ENCODE data around the gene ZBTB20. TPM values are rescaled to one million over a fixed set of nuclear protein-coding genes. Genes with fewer than 3 reads are reported as not detected.

The ZBTB20 gene
- polyA plus RNA-seq, 1 of the 3 experiments (the other 2 are of a cell fraction): 0.43 TPM

GRCh38 chr3:114686621-114687020 is 460.5 kb downstream of the ZBTB20 start:
- Histone ChIP-seq H3K4me1 (ENCODE audit: control insufficient read depth in 1 of 2, insufficient read depth in 2 of 2, low read depth in 1 of 2, low read length in 1 of 2) (no peaks in the 10 kb centered on the region), H3K9me3 (no peaks in the 10 kb centered on the region), H2AFZ (ENCODE audit: low read depth) (no peak overlapping the region), H3K9ac (no peak overlapping the region), H3K27ac (ENCODE audit: low read depth in 2 of 2, low read length in 1 of 2) (no peak overlapping the region), H3K4me2 (no peak overlapping the region), H3K27me3 (ENCODE audit: insufficient read depth) (no peaks in the 10 kb centered on the region), H3F3A (replicated peaks; ENCODE audit: insufficient read depth) (no peaks in the 10 kb centered on the region), H3K4me3 (ENCODE audit: low read depth in 2 of 2, low read length in 1 of 2) (no peak overlapping the region), H4K20me1 (ENCODE audit: insufficient read depth) (no peaks in the 10 kb centered on the region), H3K79me2 (ENCODE audit: insufficient read depth) (no peaks in the 10 kb centered on the region), H3K9me2 (no peaks in the 10 kb centered on the region), H3K36me3 (replicated peaks in 1 of 2; ENCODE audit: control insufficient read depth in 1 of 2, insufficient read depth in 2 of 2, low read length in 1 of 2) (no peaks in the 10 kb centered on the region)
- TF ChIP-seq EZH2phosphoT487 (IDR thresholded peaks at IDR 0.05; ENCODE audit: borderline replicate concordance, low read depth) (no peak), PBX3 (IDR thresholded peaks at IDR 0.05) (no peak), JUND (IDR thresholded peaks at IDR 0.05) (no peak), MXI1 (IDR thresholded peaks at IDR 0.05; ENCODE audit: low read depth, low read length) (no peak), SMC3 (IDR thresholded peaks at IDR 0.05; ENCODE audit: low read depth, low read length) (no peak), IRF3 (IDR thresholded peaks at IDR 0.05; ENCODE audit: low read depth, low read length) (no peak), TCF12 (IDR thresholded peaks at IDR 0.05) (no peak), MAX (IDR thresholded peaks at IDR 0.05; ENCODE audit: low read depth) (no peak), EP300 (IDR thresholded peaks at IDR 0.05; ENCODE audit: borderline replicate concordance in 1 of 2, low read depth in 1 of 2, low read length in 1 of 2) (no peak), TAF1 (IDR thresholded peaks at IDR 0.05; ENCODE audit: borderline replicate concordance, low read depth, low read length) (no peak), NRF1 (IDR thresholded peaks at IDR 0.05; ENCODE audit: low read depth, low read length) (no peak), NFIC (IDR thresholded peaks at IDR 0.05; ENCODE audit: borderline replicate concordance) (no peak), FOSL2 (IDR thresholded peaks at IDR 0.05; ENCODE audit: borderline replicate concordance, low read depth) (no peak), MEF2A (IDR thresholded peaks at IDR 0.05; ENCODE audit: borderline replicate concordance, low read depth) (no peak), ZBTB33 (IDR thresholded peaks at IDR 0.05; ENCODE audit: borderline replicate concordance, low read depth) (no peak), RAD21 (IDR thresholded peaks at IDR 0.05; ENCODE audit: low read length) (no peak), FOXJ3 (CRISPR knock-in tag; IDR thresholded peaks at IDR 0.05) (no peak), GATA2 (CRISPR knock-in tag; IDR thresholded peaks at IDR 0.05) (no peak), REST (IDR thresholded peaks at IDR 0.05; ENCODE audit: low read depth, low read length) (no peak), USF1 (IDR thresholded peaks at IDR 0.05; ENCODE audit: borderline replicate concordance, low read depth) (no peak)
- POLR2A ChIA-PET: no interaction called here
- no peak for DNase-seq
- 91% methylated on average over 4 of the region's 4 CpGs for WGBS (ENCODE audit: low lambda C conversion rate)
- CTCF ChIA-PET: no interaction called here

Measured in SK-N-SH (cell line).